HUES6 (cell line): Measurements from ENCODE around the gene ANKRD65.
"Not testable (repeated sequence)": the region's sequence is repeated elsewhere in the genome, so short reads cannot be mapped to it uniquely, and the experiment has no call there.

Source experiments
- H3K27ac ChIP-seq: 2 replicates; pipeline ENCODE4 v1.7.0; 2013; ENCODE audit warnings: low read depth, mild to moderate bottlenecking, low read length, inconsistent platforms
- H3K27me3 ChIP-seq: 2 replicates; pipeline ENCODE4 v1.6.1; 2013; ENCODE audit warnings: low read length; ENCODE audit not compliant: control insufficient read depth, insufficient read depth
- H3K36me3 ChIP-seq: 2 replicates; pipeline ENCODE4 v1.6.1; 2013; ENCODE audit warnings: low read length; ENCODE audit not compliant: control insufficient read depth, insufficient read depth
- H3K4me1 ChIP-seq: 2 replicates; pipeline ENCODE4 v1.6.1; 2013; ENCODE audit warnings: low read length; ENCODE audit not compliant: control insufficient read depth, insufficient read depth
- H3K4me3 ChIP-seq: 2 replicates; pipeline ENCODE4 v1.5.1; 2013; ENCODE audit warnings: low read depth, low read length
- H3K9ac ChIP-seq: one replicate; pipeline ENCODE4 v1.6.1; 2013; ENCODE audit warnings: mild to moderate bottlenecking, low read length
- H3K9me3 ChIP-seq: 2 replicates; pipeline ENCODE4 v1.6.1; 2013; ENCODE audit warnings: low read depth, low read length; ENCODE audit not compliant: control insufficient read depth, insufficient read depth

Gene ANKRD65

DNA sequence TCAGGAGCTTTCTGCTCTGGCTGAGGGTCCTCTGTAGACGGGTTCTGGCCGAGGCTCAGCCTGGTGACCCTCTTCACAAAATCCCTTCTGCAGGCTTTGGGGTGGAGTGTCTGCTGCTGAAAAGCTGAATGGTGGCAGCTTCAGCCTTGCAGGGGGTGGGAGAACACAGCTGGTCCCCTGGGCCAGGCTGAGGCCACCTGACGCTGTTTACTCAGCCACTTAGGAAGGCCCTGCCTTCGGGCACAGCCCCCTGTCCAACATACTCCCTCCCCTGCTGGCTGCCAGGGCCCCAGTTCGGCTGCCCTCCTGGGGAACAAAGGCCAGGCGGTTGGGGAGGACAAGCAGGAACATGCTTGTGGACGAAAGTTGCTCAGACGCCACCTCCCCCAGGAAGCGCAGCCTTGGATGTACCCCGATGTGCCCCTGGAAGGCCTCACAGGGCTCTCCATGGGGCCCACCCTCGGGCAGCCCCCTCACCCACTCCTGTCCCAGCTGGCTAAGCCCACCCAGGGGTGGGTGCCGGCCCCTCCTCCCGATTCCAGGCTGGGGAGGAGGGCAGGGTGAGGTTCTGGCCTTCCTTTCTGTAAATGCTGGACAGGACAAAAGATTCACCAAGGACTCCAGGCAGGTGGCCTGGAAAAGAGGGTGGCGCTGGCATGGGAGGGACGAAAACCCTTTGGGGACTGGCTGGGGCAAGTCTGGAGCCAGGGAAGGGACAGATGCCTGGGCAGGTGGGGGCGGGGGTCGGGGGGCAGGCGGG lies at the start of gene ANKRD65:
Gene ANKRD65 (minus strand): TSS at position 130 of the 760 bp plus-strand sequence. CDS start 271 bp downstream, outside the sequence.
- H3K4me3 ChIP-seq: no peak within 1 kb of the TSS

DNA sequence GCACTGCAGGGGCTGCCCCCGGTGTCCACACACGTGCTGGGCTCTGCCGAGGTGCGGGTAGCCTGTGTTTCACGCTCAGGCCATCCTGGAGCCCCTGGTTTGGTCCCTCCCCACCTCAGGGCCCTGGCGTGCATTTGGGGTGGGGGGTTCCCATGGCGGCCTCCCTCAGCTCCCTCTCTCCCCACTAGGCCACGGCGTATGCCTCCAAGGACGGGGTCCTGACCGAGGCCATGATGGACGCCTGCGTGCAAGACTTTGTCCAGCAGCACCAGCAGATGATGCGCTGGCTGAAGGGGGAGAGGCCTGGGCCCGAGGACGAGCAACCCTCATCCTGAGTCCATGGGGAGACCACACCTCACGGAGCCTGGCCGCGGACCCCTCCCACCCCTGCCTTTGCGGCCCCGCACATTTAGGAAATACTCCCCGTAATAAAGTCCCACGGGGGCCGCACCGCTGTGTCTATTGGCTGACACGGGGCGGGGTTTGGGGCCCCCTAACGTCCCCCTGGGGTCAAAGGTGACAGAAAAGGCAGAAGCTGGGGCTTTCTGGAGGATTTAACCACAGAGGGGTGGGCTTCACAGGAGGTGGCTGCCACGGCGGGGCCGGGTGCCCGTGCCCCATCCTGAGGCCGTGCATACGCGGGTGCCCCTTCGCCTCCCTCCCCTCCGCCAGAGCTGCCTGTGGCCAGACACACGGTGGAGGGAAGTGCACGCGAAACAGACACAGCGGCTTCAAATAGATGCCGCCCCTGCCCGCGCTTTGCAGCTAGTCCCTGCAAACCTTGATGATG lies 47.3 kb upstream of the ANKRD65 start:
- H3K27me3 ChIP-seq, H3K4me1 ChIP-seq, H3K9ac ChIP-seq, H3K36me3 ChIP-seq, H3K9me3 ChIP-seq, H3K4me3 ChIP-seq, H3K27ac ChIP-seq: not testable (repeated sequence)

More for the DNA sequence above, at the start of gene ANKRD65:
- Histone ChIP-seq H3K9me3 (no peaks in the 10 kb centered on the region), H3K9ac (no peak within 1 kb of the TSS), H3K4me1 (peaks cover 34% of the 10 kb centered on the region), H3K27ac (peak within 1 kb of the TSS; percentile 79; the same call in 1 of the 2 replicates), H3K36me3 (no peaks in the 10 kb centered on the region), H3K27me3 (no peaks in the 10 kb centered on the region)

DNA sequence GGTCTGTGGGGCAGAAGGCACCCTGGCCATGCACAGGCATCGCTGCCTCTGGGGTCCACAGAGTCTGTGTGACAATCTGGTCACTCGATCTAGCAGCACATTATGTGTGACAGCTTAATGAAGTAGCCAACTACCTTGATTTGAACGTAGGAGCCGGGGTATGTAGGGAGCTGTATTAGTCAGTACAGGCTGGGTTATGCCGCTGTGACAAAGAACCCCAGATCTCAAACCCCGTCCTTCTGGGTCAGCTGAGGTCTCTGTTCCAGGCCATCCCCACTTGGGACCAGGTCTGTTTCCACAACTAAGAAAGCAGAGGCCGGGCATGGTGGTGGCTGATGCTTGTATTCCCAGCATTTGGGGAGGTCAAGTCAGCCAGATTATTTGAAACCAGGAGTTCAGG lies 42.2 kb upstream of the ANKRD65 start:
- Histone ChIP-seq H3K4me1 (no peaks in the 10 kb centered on the region), H3K36me3 (no peaks in the 10 kb centered on the region), H3K9ac (no peak overlapping the region), H3K27ac (no peak overlapping the region), H3K27me3 (no peaks in the 10 kb centered on the region), H3K9me3 (no peaks in the 10 kb centered on the region), H3K4me3 (no peak overlapping the region)

DNA sequence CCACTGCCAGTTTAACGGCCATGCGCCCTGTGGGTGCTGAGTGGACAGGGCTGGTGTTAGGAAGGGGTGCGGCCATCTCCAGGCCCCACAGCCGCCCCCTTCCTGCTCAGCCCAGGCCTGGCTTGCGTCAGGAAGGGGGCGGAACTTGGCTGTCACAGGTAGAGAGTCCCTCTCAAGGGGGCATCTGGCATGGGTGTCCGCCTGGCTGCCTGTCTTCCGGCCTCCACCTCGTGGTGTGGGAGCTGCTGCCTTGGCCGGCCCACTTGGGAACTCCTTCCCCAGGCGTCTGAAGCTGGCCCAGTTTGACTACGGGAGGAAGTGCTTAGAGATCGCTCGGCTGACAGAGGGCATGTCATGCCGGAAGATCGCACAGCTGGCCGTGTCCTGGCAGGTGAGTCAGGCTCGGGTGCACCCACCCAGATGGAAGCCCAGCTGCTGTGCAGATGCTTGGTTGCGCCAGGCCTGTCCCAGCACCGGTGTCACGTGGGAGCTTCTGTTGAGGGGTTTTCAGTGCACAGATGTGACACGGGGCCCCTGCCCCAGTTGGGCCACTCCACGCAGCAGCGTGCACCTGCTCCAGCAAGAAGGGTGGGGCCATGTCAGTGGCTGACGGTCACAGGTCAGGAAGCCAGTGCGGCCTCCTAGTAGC lies 41.4 kb upstream of the ANKRD65 start:
- Histone ChIP-seq H3K4me1 (no peaks in the 10 kb centered on the region), H3K36me3 (no peaks in the 10 kb centered on the region), H3K27me3 (no peaks in the 10 kb centered on the region), H3K9ac (no peak overlapping the region), H3K4me3 (no peak overlapping the region), H3K9me3 (no peaks in the 10 kb centered on the region), H3K27ac (no peak overlapping the region)

DNA sequence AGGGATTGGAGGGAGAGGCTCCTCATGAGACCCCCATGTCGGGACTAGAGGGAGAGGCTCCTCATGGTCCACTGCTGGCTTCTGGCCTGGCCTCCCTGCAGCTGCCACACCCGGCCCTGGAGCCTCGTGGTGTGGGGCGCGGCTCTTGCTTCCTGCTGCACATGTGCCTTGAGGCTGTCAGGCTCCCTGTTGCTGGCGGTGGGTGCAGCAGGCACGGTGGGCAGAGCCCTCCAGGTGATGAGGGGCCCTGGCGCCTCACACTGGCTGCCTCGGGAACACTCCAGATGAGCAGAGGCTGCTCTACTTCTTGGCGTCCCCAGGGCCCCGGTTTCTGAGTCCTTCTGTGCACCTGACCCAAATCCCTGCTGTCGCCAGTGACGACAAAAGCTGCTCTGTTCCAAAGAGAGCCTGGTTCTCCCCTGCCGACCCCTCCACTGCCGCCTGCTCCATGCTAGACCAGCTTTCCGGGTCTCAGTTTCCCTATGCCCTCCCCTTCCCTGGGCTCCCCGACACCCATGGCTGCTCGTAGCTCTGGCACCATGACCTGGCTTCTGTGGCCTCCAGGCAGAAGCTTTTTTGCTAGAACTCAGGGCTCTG lies 40.7 kb upstream of the ANKRD65 start:
- H3K9me3 ChIP-seq: no peaks in the 10 kb centered on the region
- H3K27ac ChIP-seq: no peak overlapping the region
- no peak overlapping the region for H3K4me3 ChIP-seq
- no peak overlapping the region for H3K9ac ChIP-seq
- H3K36me3 ChIP-seq: no peaks in the 10 kb centered on the region
- no peaks in the 10 kb centered on the region for H3K27me3 ChIP-seq
- no peaks in the 10 kb centered on the region for H3K4me1 ChIP-seq

DNA sequence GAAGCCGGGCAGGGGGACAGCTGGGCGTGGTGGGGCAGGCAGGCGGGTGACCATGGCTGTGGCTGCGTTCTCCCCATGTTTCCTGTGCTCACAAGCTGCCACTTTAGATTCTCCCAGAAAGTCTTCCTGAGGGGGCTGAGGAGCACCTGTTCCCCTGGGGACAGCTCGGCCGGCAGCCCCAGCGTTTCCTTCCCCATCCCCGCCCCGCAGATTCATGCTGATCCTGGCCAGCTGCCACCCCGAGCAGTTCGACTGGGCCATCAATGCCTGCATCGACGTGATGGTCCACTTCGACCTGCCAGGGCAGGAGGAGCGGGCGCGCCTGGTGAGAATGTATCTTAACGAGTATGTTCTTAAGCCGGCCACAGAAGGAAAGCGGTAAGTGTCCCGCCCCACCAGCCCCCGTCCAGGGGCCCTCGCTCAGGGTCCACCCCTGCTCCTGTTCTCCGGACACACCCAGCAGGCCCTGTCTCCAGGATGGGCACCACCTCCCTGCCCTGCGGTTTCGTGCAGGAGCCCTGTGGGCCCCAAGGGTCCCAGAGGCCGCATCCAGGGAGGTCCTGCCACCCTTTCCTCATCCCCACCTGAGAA lies 39.6 kb upstream of the ANKRD65 start:
- Histone ChIP-seq H3K27me3 (no peaks in the 10 kb centered on the region), H3K36me3 (no peaks in the 10 kb centered on the region), H3K9me3 (no peaks in the 10 kb centered on the region), H3K4me3 (no peak overlapping the region), H3K27ac (no peak overlapping the region), H3K9ac (no peak overlapping the region), H3K4me1 (no peaks in the 10 kb centered on the region)

DNA sequence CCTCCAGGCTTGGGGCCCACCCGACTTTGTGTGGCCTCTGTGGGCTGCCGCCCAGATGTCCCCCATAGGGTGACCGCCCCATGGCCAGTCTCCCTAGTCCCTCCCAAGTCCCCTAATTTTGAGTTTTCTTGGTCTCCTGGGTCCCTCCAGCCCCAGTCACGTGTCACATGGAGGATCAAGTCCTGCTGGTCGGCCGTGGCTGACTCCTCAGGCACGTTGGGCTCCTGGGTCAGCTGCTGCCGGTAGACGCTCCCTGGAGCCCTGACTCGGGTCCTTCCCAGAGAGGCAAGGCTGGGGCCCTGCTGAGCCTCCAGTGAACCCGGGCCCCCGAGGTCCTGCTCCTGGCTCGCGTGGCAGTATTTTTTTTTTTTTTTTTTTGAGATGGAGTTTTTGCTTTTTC lies 38.6 kb upstream of the ANKRD65 start:
- not testable (repeated sequence) for H3K27me3 ChIP-seq, H3K9ac ChIP-seq

DNA sequence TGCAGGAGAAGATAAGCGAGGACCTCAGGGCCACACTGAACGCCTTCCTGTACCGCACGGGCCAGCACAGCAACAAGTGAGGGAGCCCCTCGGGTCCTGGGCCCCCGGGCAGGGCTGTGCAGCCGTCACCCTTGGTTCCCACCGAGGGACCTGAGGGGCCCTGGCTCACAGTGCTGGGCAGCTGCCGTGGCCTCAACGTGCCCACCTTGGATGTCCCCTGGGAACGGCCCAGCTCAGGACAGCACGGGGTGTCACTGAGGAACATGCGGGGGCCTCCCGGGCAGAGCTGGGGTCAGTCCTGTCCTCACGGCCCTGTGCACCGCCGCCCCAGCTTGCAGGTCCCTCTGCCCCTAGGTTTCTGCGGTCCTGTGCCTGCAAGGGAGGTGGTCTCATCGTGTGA lies 38.1 kb upstream of the ANKRD65 start:
- not testable (repeated sequence) for H3K4me1 ChIP-seq, H3K27me3 ChIP-seq, H3K27ac ChIP-seq, H3K4me3 ChIP-seq, H3K36me3 ChIP-seq, H3K9ac ChIP-seq, H3K9me3 ChIP-seq

More for the DNA sequence above, 38.6 kb upstream of the ANKRD65 start:
- not testable (repeated sequence) for H3K27ac ChIP-seq, H3K9me3 ChIP-seq, H3K36me3 ChIP-seq, H3K4me1 ChIP-seq, H3K4me3 ChIP-seq

DNA sequence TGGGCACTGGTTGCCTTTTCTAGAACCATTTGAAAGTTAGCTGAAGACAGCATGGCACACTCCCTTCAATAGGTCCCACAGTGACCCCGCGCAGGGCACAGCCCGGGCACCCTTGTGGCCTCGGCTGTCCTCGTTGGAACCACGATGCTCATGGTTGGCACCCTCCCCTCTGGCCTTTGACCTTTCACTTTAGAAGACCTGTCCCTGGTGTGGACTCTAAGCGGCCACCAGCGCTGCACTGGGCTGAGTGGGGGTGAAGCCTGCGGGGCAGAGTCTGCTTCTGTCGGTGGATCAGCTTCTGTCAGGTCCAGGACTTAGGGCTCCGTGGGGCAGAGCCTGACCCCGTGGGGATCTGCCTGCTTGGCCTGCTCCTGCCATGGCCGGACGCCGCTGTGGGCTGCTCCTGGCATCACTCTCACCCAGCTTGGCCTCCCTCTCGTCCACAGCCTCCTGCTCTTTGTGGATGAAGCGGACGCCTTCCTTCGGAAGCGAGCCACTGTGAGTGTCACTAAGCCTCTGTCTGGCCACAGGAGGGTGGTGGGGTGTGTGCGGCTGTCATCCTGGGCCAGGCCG lies 35.7 kb upstream of the ANKRD65 start:
- not testable (repeated sequence) for H3K27ac ChIP-seq, H3K27me3 ChIP-seq, H3K9me3 ChIP-seq, H3K4me3 ChIP-seq, H3K4me1 ChIP-seq, H3K9ac ChIP-seq, H3K36me3 ChIP-seq

DNA sequence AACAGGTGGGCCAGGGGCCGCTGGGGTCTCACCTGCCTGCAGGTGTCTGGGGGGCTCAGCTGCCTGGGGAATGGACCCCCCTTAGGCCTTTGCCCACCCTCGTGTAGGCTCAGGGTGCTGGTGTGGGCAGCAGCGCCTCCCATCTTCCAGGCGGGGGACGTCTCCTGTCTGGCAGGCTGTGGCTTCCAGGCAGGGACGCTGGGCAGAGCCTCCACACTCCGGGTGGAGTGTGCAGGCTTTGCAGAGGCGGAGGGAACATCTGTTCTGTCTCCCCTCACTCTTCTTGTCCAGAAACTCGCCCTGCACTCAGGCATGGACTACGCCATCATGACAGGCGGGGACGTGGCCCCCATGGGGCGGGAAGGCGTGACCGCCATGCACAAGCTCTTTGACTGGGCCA lies 34.9 kb upstream of the ANKRD65 start:
- not testable (repeated sequence) for H3K9me3 ChIP-seq, H3K27ac ChIP-seq, H3K36me3 ChIP-seq, H3K4me1 ChIP-seq, H3K9ac ChIP-seq, H3K27me3 ChIP-seq, H3K4me3 ChIP-seq
